Measurements from ENCODE around the gene TAX1BP1. TPM values are rescaled to one million over a fixed set of nuclear protein-coding genes. Genes with fewer than 3 reads are reported as not detected.

TAX1BP1 gene
- 72.5 and 82.3 TPM in 2 replicates for total RNA-seq

GRCh38 chr7:27739909-27740448, at the start of gene TAX1BP1:
Gene TAX1BP1, plus strand, starts transcription at chr7:27740162. Its CDS starts 8,363 bp downstream, at chr7:27748525.

Other genes with a start within 250 kb of the TAX1BP1 start
- gene HIBADH, start 77.3 kb upstream of the TAX1BP1 start, total RNA-seq: 23.6 and 29.4 TPM in 2 replicates